Measurements from ENCODE around the gene ITPRIPL2.

DNA sequence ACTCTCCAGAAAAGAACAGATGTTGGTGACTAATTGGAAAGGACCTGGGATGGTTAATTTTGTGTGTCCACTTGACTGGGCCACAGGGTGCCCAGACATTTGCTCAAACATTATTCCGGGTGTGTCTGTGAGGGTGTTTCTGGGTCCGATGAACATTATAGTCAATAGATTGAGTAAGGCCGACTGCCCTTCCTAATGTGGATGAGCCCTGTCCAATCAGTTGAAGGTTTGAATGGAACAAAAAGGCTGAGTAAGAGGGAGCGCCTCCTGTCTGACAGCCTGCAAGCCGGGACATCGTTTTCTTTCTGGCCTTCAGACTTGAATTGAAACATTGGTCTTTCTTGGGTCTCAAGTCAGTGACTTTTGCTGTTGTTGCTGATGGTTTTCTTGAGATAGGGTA is 22.8 kb upstream of the ITPRIPL2 start:
- TF ChIP-seq, protein P1, sequence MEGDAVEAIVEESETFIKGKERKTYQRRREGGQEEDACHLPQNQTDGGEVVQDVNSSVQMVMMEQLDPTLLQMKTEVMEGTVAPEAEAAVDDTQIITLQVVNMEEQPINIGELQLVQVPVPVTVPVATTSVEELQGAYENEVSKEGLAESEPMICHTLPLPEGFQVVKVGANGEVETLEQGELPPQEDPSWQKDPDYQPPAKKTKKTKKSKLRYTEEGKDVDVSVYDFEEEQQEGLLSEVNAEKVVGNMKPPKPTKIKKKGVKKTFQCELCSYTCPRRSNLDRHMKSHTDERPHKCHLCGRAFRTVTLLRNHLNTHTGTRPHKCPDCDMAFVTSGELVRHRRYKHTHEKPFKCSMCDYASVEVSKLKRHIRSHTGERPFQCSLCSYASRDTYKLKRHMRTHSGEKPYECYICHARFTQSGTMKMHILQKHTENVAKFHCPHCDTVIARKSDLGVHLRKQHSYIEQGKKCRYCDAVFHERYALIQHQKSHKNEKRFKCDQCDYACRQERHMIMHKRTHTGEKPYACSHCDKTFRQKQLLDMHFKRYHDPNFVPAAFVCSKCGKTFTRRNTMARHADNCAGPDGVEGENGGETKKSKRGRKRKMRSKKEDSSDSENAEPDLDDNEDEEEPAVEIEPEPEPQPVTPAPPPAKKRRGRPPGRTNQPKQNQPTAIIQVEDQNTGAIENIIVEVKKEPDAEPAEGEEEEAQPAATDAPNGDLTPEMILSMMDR (IDR thresholded peaks at IDR 0.05 in 2 of 3, conservative IDR thresholded peaks at IDR 0.05 in 1 of 3; ENCODE audit: borderline replicate concordance in 1 of 3, insufficient read depth in 1 of 3, low read depth in 2 of 3, low read length in 2 of 3): 0 out of 6 replicates have a peak, but pooled peaks of 1 of the 3 experiments have one; percentile 14
- TF ChIP-seq ZNF274 (IDR thresholded peaks at IDR 0.05; ENCODE audit: low read depth, low read length) (no peak), RAD21 (IDR thresholded peaks at IDR 0.05; ENCODE audit: low read depth) (no peak), POLR2A (IDR thresholded peaks at IDR 0.05; ENCODE audit: borderline replicate concordance, extremely low read depth, insufficient read depth, insufficient read length) (no peak), SRF (IDR thresholded peaks at IDR 0.05; ENCODE audit: low read depth) (no peak), CBX3 (IDR thresholded peaks at IDR 0.05; ENCODE audit: low read depth) (no peak), EZH2 (IDR thresholded peaks at IDR 0.05) (no peak), SIN3A (IDR thresholded peaks at IDR 0.05; ENCODE audit: low read depth) (no peak)
- TF ChIP-seq, protein P2, sequence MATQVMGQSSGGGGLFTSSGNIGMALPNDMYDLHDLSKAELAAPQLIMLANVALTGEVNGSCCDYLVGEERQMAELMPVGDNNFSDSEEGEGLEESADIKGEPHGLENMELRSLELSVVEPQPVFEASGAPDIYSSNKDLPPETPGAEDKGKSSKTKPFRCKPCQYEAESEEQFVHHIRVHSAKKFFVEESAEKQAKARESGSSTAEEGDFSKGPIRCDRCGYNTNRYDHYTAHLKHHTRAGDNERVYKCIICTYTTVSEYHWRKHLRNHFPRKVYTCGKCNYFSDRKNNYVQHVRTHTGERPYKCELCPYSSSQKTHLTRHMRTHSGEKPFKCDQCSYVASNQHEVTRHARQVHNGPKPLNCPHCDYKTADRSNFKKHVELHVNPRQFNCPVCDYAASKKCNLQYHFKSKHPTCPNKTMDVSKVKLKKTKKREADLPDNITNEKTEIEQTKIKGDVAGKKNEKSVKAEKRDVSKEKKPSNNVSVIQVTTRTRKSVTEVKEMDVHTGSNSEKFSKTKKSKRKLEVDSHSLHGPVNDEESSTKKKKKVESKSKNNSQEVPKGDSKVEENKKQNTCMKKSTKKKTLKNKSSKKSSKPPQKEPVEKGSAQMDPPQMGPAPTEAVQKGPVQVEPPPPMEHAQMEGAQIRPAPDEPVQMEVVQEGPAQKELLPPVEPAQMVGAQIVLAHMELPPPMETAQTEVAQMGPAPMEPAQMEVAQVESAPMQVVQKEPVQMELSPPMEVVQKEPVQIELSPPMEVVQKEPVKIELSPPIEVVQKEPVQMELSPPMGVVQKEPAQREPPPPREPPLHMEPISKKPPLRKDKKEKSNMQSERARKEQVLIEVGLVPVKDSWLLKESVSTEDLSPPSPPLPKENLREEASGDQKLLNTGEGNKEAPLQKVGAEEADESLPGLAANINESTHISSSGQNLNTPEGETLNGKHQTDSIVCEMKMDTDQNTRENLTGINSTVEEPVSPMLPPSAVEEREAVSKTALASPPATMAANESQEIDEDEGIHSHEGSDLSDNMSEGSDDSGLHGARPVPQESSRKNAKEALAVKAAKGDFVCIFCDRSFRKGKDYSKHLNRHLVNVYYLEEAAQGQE (IDR thresholded peaks at IDR 0.05; ENCODE audit: low read depth): no peak

Measured in HCT116 (cell line).